ENCODE measurements around the gene MIPEP.

GRCh38 chr13:23777575-23777870, 111.7 kb downstream of the MIPEP start:
- TF ChIP-seq CTCF (IDR thresholded peaks at IDR 0.05): no peak
- no peak for TF ChIP-seq POLR2A (IDR thresholded peaks at IDR 0.05)
